GM12891 (cell line): ENCODE results near the gene NT5C1A.

Source experiments
- DNase-seq: peaks from one replicate; pipeline ENCODE4 v3.0.0; 2011; ENCODE audit warnings: low spot score; ENCODE audit not compliant: insufficient read length
- FAIRE-seq: peaks from 2 replicates; lab custom pipeline; 2011; peaks lifted over from hg19 to GRCh38; lab: Jason Lieb, UNC
- PAX5 ChIP-seq: IDR thresholded peaks from 2 replicates; pipeline ENCODE4 v1.6.1; 2011; ENCODE audit warnings: low read length, moderate library complexity, mild to moderate bottlenecking; ENCODE audit not compliant: insufficient read depth, severe bottlenecking
- POLR2A ChIP-seq: IDR thresholded peaks from 2 replicates; pipeline ENCODE4 v1.6.1; 2011; ENCODE audit warnings: low read depth, low read length, control low read depth
- POLR2AphosphoS5 ChIP-seq: IDR thresholded peaks from 2 replicates; pipeline ENCODE4 v1.6.1; 2011; ENCODE audit warnings: low read depth, low read length, control low read depth
- POU2F2 ChIP-seq: IDR thresholded peaks from 2 replicates; pipeline ENCODE4 v1.6.1; 2011; ENCODE audit warnings: low read depth, mild to moderate bottlenecking, control low read depth, low read length, moderate library complexity
- SPI1 ChIP-seq: IDR thresholded peaks from 2 replicates; pipeline ENCODE4 v1.6.1; 2011; ENCODE audit warnings: low read depth, low read length, control low read depth
- TAF1 ChIP-seq: IDR thresholded peaks from 2 replicates; pipeline ENCODE4 v1.6.1; 2011; ENCODE audit warnings: low read depth, low read length, control low read depth

The NT5C1A gene

GRCh38 chr1:39701049-39701439, 29.1 kb upstream of the NT5C1A start:
- TF ChIP-seq POLR2A, result no peak
- no peak for TF ChIP-seq POU2F2
- TF ChIP-seq SPI1, result no peak
- no peak for TF ChIP-seq PAX5
- TF ChIP-seq POLR2AphosphoS5, result no peak
- no peak for TF ChIP-seq TAF1
- DNase-seq, result no peak
- FAIRE-seq, result no peak

- FAIRE-seq (no peak), DNase-seq (no peak)
- no peak for TF ChIP-seq POLR2A
- TF ChIP-seq PAX5, result no peak
- no peak for TF ChIP-seq POLR2AphosphoS5
Measured at GRCh38 chr1:39700348-39700747, 28.4 kb upstream of the NT5C1A start.

- no peak for DNase-seq
- no peak for FAIRE-seq
- TF ChIP-seq POLR2A, result no peak
- TF ChIP-seq POU2F2, result no peak
- TF ChIP-seq POLR2AphosphoS5, result no peak
- no peak for TF ChIP-seq PAX5
Measured at GRCh38 chr1:39699419-39699818, 27.5 kb upstream of the NT5C1A start.

- FAIRE-seq, result no peak
- DNase-seq, result no peak
- no peak for TF ChIP-seq SPI1
- no peak for TF ChIP-seq POLR2AphosphoS5
- TF ChIP-seq POLR2A, result no peak
- no peak for TF ChIP-seq TAF1
- TF ChIP-seq POU2F2, result no peak
- TF ChIP-seq PAX5, result no peak
Measured at GRCh38 chr1:39698568-39698967, 26.7 kb upstream of the NT5C1A start.

- TF ChIP-seq TAF1, result no peak
- TF ChIP-seq PAX5, result no peak
- no peak for TF ChIP-seq POU2F2
- no peak for TF ChIP-seq POLR2AphosphoS5
- no peak for TF ChIP-seq SPI1
- TF ChIP-seq POLR2A, result no peak
- no peak for FAIRE-seq
- DNase-seq, result no peak
Measured at GRCh38 chr1:39696448-39696847, 24.5 kb upstream of the NT5C1A start.

GRCh38 chr1:39695016-39695415, 23.1 kb upstream of the NT5C1A start:
- FAIRE-seq (no peak), DNase-seq (no peak)
- TF ChIP-seq PAX5 (no peak), TAF1 (no peak), POLR2A (no peak), SPI1 (no peak), POLR2AphosphoS5 (no peak), POU2F2 (no peak)

DNA sequence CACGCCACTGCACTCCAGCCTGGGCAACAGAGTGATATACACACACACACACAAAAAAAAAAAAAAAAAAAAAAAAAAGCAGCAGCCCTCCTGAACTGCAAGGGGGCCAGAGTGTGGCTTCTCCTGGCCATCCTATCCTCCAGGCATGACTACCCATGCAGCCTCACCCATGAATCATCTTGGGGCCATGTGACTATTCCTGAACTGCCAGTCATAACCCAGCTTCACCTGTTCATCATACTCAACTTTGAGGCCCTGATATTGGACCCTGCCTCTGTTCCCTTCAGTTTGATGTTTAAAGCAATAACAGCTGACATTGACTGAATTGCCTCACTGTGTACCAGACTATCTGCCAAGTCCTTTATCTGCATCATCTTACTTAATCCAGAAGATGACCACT, 22.1 kb upstream of the NT5C1A start:
- FAIRE-seq, result no peak
- no peak for TF ChIP-seq SPI1
- TF ChIP-seq POU2F2, result no peak
- TF ChIP-seq PAX5, result no peak
- TF ChIP-seq POLR2A, result no peak
- TF ChIP-seq TAF1, result no peak
- TF ChIP-seq POLR2AphosphoS5, result no peak
- no peak for DNase-seq

GRCh38 chr1:39692152-39693074, 20.5 kb upstream of the NT5C1A start:
- DNase-seq, result no peak
- FAIRE-seq, result peak; percentile 38
- no peak for TF ChIP-seq SPI1
- TF ChIP-seq TAF1, result no peak
- TF ChIP-seq PAX5, result no peak
- TF ChIP-seq POLR2A, result no peak
- TF ChIP-seq POU2F2, result no peak
- TF ChIP-seq POLR2AphosphoS5, result no peak

DNA sequence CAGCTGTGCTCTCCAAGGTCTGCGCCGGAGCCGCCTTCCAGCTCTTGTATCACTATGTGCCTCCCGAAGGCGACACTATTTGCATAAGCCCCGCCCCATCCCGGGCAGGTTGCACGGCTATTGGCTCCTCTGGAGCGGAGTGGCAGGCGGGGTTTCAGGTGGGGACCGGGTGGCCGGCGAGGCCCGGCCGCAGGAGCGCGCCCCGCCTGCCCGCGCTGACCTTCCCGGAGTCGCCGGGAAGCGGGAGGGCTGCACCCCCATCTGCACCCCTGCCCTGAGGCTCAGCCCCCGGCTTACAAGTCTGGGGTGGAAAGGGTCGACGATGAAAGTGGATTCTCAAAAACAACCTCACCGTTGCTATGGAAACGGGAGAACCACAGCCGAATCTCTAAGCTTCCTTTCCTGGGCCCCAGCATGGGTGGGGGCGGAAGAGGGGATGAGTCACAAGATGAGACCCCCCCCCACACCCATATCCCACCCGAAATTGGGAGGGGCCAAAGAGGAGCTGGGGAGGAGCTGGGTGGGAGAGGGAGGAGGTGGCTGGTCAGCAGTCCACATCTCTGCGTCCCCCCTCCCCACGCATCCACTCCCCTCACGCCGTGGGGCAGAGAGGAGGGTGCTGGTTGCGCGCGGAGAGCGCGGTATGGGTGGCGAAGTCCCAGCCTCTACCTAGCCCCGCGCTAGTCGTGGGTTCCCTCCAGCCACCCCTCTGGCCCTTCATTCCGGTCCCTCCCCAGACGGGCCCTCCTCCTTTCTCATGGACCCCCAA, 19.7 kb upstream of the NT5C1A start, which contains the start of gene HPCAL4:
Gene HPCAL4 (minus strand): TSS at position 51 of the 769 bp plus-strand sequence. CDS start 6,830 bp downstream, outside the sequence.
- peak; percentile 79 for DNase-seq
- peak; percentile 93 for FAIRE-seq

More for the DNA sequence above, 19.7 kb upstream of the NT5C1A start, which contains the start of gene HPCAL4:
- no peak for TF ChIP-seq POLR2A
- peak; percentile 97 for TF ChIP-seq POU2F2
- TF ChIP-seq PAX5, result no peak
- no peak for TF ChIP-seq SPI1
